Vagina (tissue), 2 donors: ENCODE measurements around the gene CLDND2.

Experiments
- POLR2A ChIP-seq, 2 donors: fragments of 450-650 bp; IDR thresholded peaks; one replicate each; pipeline ENCODE4 v1.6.1; 2017; ENCODE audit warnings: antibody characterized with exemption in 2 of 2, mild to moderate bottlenecking in 2 of 2, moderate library complexity in 2 of 2
- POLR2AphosphoS5 ChIP-seq, 2 donors: sonication (generic); formaldehyde crosslinking; IDR thresholded peaks; one replicate each; pipeline ENCODE4 v1.9.0; 2017; ENCODE audit warnings: antibody characterized with exemption in 2 of 2, mild to moderate bottlenecking in 2 of 2, low read depth in 1 of 2; ENCODE audit not compliant: insufficient read depth in 1 of 2
- TF ChIP-seq, protein P1 (sequence below), 3 experiments: fragments of 450-650 bp in 2 of 3; fragments of 200-600 bp in 1 of 3; sonication (generic) in 1 of 3; IDR thresholded peaks; one replicate each; pipeline ENCODE4 v1.5.1; 2017 to 2019; ENCODE audit warnings: antibody characterized with exemption in 3 of 3, mild to moderate bottlenecking in 2 of 3, moderate library complexity in 2 of 3

GRCh38 chr19:51327066-51328001 lies 41.5 kb downstream of the CLDND2 start:
- TF ChIP-seq, protein P1, sequence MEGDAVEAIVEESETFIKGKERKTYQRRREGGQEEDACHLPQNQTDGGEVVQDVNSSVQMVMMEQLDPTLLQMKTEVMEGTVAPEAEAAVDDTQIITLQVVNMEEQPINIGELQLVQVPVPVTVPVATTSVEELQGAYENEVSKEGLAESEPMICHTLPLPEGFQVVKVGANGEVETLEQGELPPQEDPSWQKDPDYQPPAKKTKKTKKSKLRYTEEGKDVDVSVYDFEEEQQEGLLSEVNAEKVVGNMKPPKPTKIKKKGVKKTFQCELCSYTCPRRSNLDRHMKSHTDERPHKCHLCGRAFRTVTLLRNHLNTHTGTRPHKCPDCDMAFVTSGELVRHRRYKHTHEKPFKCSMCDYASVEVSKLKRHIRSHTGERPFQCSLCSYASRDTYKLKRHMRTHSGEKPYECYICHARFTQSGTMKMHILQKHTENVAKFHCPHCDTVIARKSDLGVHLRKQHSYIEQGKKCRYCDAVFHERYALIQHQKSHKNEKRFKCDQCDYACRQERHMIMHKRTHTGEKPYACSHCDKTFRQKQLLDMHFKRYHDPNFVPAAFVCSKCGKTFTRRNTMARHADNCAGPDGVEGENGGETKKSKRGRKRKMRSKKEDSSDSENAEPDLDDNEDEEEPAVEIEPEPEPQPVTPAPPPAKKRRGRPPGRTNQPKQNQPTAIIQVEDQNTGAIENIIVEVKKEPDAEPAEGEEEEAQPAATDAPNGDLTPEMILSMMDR (IDR thresholded peaks at IDR 0.05) = no peak
- no peak for TF ChIP-seq POLR2A (IDR thresholded peaks at IDR 0.05)
- TF ChIP-seq POLR2AphosphoS5 (IDR thresholded peaks at IDR 0.05; ENCODE audit: insufficient read depth in 1 of 2, low read depth in 1 of 2) = no peak
